GM18498 (cell line): ENCODE results near the gene LTC4S.

Experiments
- ATAC-seq: cut with Tn5 transposase; IDR thresholded peaks from one replicate; pipeline ENCODE4 v1.9.1; 2021; ENCODE audit warnings: mild to moderate bottlenecking, moderate library complexity; ENCODE audit not compliant: unreplicated experiment

Gene LTC4S

DNA sequence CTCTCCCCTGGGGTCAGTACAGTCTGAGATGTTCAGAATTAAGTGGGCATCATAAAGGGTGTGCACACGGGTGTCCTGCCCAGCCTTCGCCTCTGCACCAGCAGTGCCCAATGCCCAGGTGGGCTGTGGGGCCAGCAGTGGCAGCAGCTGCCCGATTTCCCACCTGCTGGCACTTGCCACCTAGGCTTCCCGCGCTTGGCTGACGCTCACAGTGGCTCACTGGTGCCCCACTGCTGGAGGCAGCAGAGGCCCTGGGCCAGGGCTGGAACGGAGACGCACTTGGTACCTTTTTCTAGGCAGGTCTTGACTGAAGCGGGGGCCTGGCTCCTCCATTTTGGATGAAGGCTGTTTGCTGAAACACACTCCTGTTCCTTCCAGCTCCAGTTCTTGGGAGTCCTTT, 47.8 kb downstream of the LTC4S start:
- no peak for ATAC-seq
